Measurements from ENCODE around the gene AOPEP. TPM values are rescaled to one million over a fixed set of nuclear protein-coding genes. Genes with fewer than 3 reads are reported as not detected.

Gene AOPEP
- polyA plus RNA-seq, 4 donors = 23.5 to 54.6 (median 50.4) TPM

- DNase-seq (ENCODE audit: low read depth in 4 of 4, low spot score in 3 of 4) = no peak
Observed at GRCh38 chr9:95025213-95026147, 299.0 kb downstream of the AOPEP start.

DNA sequence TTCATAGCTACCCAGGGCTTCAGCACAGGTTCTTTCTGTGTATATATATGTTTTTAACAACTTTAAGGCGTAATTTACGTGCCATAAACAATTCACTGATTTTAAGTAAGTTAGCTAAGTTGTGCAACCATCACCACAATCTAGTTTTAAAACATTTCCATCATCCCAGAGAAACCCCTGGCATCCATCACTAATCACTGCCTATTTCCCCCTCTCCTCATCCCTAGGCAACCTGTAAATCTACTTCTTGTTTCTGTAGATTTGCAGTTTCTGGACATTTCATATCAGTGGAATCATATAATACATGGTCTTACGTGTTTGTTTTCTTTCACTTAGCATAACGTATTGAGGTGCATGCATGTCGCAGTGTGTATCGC, 299.6 kb downstream of the AOPEP start:
- no peak for DNase-seq (ENCODE audit: low read depth in 4 of 4, low spot score in 3 of 4)

DNA sequence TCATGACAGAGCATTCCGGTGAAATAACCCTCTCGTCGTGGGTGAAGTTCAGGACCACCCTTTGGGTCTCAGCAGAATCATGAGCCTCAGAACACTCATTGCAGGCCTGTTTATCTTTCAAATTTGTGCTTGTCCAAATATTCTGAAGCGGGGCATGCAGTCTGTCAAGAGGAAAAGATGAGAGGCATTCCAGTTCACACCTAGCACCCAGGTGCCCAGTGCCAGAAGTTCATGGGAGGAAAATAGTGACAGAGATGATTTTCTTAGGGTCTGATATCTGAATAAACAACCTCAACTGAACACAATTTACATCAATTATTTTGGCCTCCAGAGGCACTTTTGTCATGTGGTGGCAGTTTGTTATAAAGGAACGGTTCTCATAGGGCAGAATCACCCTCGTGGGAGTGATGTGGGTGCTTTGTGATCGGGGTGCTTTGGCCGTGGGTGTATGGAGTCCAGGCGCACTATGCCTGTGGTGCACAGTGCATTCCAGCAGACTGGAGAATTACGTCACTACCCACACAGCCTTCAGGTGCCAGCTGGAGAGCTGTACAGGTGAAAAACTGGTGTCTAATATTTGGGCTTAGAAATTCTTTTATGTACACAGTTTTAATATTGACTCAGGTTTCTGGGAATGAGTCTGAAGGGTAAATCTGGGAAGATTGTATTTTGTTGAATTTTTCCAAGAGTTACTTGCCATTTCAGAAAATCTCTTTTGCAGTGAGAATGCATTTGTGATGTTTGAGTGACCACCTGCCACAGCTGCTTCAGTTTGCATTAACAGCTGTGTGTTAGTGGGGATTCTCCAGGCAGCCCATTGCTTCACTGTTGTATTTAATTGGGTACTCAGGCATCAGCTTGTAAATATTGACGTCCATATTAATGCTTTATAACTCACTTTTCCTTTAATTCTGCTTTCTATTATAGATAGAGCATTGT, 301.7 kb downstream of the AOPEP start:
- DNase-seq (ENCODE audit: low read depth in 4 of 4, low spot score in 3 of 4) = no peak

DNA sequence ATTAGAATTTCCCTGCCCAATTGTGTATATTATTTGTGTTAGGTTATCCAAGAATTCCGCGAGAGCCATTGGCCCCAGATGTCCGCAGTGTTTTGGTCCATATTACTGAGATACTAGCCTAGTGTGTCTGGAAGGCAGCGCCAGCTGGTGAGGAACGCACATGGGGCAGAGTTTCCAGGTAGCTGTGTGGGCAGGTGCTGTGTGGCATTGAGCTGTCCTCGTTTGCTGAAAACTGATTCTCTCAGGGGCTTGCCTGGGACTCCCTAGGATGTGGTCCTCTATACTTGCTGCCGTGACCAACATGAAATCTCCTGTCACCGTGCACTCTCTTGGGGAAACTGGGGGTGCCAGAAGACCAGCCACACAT, 302.3 kb downstream of the AOPEP start:
- no peak for DNase-seq (ENCODE audit: low read depth in 4 of 4, low spot score in 3 of 4)

- DNase-seq (ENCODE audit: low read depth in 4 of 4, low spot score in 3 of 4) = no peak
Observed at GRCh38 chr9:95029288-95029687, 302.8 kb downstream of the AOPEP start.

DNA sequence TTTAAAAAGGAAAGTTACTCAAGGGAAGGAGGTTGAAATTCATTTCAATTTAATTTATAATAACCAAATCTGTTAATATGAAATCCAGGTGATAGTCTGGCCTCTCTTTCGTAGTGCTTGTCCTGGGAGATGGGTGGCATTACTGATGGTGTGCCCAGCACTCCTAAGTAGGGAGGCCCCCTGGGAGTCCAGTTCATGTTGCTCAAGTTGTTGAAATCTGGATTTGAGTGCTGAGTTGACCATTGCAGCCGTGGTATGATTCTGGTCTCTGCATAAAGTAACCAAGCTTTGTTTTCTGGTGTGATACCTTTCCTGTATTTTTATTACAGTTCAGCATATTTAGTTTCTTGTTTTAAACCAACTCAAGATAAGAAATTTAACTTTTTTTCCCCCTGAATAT, 303.2 kb downstream of the AOPEP start:
- no peak for DNase-seq (ENCODE audit: low read depth in 4 of 4, low spot score in 3 of 4)

DNA sequence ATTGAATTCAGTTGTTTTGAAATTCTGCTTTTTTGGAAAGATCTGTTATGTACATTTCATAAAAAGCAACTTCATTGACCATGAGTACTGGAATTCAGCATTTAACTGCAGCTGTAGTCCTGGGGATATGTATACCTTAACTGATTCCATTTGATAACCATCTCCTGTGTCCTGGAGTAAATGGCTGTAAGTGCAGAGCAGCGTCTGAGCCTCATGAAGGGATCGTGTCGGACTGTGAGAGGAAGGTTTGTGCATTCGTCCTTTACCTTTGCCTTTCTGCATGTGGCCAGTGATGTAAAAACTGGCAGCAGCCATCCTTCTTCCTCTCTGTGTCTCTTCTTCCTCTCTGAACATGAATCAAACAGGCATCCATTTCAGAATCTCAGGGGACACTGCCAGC, 303.8 kb downstream of the AOPEP start:
- DNase-seq (ENCODE audit: low read depth in 4 of 4, low spot score in 3 of 4) = no peak

GRCh38 chr9:95030920-95031642, 304.6 kb downstream of the AOPEP start:
- DNase-seq (ENCODE audit: low read depth in 4 of 4, low spot score in 3 of 4) = no peak

GRCh38 chr9:95031711-95032461, 305.4 kb downstream of the AOPEP start:
- no peak for DNase-seq (ENCODE audit: low read depth in 4 of 4, low spot score in 3 of 4)

GRCh38 chr9:95032580-95033341, 306.3 kb downstream of the AOPEP start:
- no peak for DNase-seq (ENCODE audit: low read depth in 4 of 4, low spot score in 3 of 4)

- DNase-seq (ENCODE audit: low read depth in 4 of 4, low spot score in 3 of 4) = no peak
Observed at GRCh38 chr9:95035846-95036245, 309.3 kb downstream of the AOPEP start.

DNA sequence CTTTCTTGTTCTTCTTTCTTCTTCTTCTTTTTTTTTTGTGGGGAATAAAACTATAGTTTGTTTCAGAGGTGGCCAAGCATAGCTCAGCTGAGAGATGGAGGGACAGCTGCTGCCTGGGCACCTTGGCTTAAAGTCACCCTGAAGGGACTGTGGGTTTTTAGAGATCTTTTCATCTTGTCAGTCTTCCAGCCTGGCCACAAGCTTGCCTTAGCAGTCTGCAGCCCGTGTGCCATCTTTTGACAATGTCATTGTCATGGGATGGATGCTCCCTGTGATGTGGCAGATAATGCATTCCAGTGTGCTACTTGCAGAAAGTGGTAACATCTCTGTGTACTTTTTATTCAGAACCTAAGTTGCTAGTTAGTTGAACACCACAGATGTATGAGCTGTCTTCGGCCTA, 310.2 kb downstream of the AOPEP start:
- no peak for DNase-seq (ENCODE audit: low read depth in 4 of 4, low spot score in 3 of 4)

DNA sequence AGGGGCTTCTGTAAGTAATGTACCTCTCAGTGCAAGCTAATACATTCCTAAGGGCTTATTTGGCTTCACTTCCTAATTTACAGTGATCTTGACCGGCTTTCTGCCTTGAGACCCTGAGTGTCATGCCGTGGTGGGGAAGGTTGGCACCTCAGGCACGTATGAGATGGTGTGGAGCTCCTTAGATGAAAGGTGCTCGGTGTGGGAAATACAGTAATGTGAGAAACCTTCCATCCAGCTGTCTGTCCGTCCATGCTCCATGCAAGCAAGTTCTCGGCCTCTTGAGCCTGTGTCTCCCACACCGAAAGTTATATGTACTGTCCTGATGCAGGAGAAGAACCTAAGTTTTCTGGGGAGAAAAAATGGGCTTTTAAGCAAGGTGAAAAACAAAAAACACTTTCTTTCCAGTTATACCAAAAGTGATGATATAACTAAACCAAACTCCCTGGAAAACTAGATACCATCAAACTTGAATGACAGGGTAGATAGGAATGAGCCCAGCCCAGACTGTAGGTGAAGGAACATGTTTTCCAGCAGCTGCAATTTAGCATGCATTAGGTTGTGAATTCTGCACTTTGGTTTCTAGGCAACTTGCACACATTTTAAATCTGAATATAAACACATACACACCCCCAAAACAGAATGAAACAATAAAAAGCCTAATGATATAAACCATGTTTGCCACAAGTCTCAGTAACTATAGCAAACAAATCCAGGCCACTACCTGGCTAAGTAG, 311.5 kb downstream of the AOPEP start:
- DNase-seq (ENCODE audit: low read depth in 4 of 4, low spot score in 3 of 4) = no peak

DNA sequence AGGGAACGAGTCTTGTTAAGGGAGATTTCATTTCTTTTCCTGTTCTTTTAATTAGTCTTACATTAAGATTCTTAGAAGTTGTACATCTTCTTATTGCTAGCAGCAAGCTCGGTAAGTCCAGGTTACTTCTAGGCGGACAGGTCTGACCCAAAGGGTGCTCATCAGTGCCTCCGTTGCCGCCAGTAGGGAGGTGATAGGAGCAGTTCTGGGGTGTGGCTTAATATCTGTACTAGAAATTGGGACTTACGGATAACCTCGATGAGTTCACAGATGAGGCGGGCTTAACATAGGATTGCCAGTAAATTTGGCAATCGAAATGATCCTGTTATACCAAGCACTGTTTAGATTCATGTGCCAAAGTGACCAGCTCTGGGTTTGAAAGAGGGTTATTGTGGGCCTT, 312.2 kb downstream of the AOPEP start:
- no peak for DNase-seq (ENCODE audit: low read depth in 4 of 4, low spot score in 3 of 4)

DNA sequence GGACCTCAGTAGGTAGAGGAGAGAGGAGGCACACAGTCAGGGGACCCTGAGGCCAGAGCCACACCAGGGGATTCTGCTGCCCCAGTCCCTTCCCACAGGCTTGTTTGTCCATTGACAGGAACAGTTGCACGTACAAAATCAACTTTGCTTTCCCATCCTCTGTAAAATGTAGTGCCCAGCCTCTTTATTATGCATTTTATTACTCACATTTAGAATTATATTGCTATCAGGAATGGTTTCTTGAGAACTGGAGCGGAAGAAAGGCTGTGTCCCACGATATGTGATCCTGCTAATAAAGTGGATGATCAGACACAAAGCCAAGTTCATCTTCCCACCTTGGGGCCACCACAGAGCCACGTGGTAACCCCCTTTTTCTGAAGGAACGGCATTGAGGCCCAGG, 313.6 kb downstream of the AOPEP start:
- DNase-seq (ENCODE audit: low read depth in 4 of 4, low spot score in 3 of 4) = no peak

- DNase-seq (ENCODE audit: low read depth in 4 of 4, low spot score in 3 of 4) = no peak
Observed at GRCh38 chr9:95043826-95044225, 317.3 kb downstream of the AOPEP start.

- DNase-seq (ENCODE audit: low read depth in 4 of 4, low spot score in 3 of 4) = no peak
Observed at GRCh38 chr9:95044731-95045508, 318.4 kb downstream of the AOPEP start.

- DNase-seq (ENCODE audit: low read depth in 4 of 4, low spot score in 3 of 4) = no peak
Observed at GRCh38 chr9:95045751-95046150, 319.3 kb downstream of the AOPEP start.

All from left renal pelvis (tissue), 4 donors.